ENCODE data around the gene UBE4B.
"Not testable (repeated sequence)": the region's sequence is repeated elsewhere in the genome, so short reads cannot be mapped to it uniquely, and the experiment has no call there.

Gene UBE4B

DNA sequence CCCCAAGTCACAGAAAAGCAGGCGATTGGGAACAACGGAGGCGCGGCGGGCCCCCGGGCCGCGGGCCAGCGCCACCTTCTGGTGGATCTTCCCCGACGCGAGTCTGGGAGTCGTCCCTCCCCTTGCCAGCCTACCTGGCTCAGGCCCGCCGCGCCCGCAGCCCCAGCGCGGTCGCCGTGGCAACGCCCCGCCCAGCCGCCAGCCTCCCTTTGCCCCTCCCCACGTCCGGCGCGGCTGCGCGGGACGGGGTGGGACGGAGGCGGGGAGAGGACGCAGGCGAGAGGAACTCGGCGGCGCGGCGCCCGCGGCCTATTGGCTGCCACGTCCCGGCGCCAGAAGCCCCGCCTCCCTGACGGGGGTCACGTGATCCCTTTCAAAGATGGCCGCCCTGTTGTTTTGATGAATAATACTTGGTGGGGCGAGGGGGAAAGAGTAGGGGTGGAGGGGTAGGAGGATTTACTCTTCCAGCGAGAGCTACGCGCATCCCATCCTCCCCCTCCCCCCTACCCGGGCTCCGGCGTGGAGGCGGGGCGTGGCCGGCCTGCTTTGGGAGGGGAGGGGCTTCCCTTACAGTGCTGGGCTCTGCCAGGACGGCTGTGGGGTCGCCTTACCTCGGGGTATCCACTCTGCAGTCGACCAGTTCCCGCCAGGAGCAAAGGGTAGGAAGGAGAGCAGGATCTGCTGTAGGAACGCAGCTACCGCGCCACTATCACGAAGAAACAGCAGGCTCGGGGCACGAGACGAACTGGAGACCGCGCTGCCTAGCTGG, at the start of gene UBE4B:
TSS of gene UBE4B (plus strand) at position 369 of the 769 bp plus-strand sequence. CDS start 713 bp downstream, outside the sequence.
- DNase-seq (ENCODE audit: low read depth in 2 of 2) = peak; percentile 96 to 97

- no peak for DNase-seq (ENCODE audit: low read depth in 2 of 2)
Observed at GRCh38 chr1:9984253-9984652, 48.5 kb upstream of the UBE4B start.

- no peak for DNase-seq (ENCODE audit: low read depth in 2 of 2)
Observed at GRCh38 chr1:9985001-9985400, 47.8 kb upstream of the UBE4B start.

GRCh38 chr1:9989773-9990172, 43.0 kb upstream of the UBE4B start:
- DNase-seq (ENCODE audit: low read depth in 2 of 2) = no peak

GRCh38 chr1:9990944-9991343, 41.8 kb upstream of the UBE4B start:
- no peak for DNase-seq (ENCODE audit: low read depth in 2 of 2)

GRCh38 chr1:9992910-9993309, 39.8 kb upstream of the UBE4B start:
- no peak for DNase-seq (ENCODE audit: low read depth in 2 of 2)

GRCh38 chr1:9993561-9994075, 39.1 kb upstream of the UBE4B start:
- DNase-seq (ENCODE audit: low read depth in 2 of 2) = no peak

DNA sequence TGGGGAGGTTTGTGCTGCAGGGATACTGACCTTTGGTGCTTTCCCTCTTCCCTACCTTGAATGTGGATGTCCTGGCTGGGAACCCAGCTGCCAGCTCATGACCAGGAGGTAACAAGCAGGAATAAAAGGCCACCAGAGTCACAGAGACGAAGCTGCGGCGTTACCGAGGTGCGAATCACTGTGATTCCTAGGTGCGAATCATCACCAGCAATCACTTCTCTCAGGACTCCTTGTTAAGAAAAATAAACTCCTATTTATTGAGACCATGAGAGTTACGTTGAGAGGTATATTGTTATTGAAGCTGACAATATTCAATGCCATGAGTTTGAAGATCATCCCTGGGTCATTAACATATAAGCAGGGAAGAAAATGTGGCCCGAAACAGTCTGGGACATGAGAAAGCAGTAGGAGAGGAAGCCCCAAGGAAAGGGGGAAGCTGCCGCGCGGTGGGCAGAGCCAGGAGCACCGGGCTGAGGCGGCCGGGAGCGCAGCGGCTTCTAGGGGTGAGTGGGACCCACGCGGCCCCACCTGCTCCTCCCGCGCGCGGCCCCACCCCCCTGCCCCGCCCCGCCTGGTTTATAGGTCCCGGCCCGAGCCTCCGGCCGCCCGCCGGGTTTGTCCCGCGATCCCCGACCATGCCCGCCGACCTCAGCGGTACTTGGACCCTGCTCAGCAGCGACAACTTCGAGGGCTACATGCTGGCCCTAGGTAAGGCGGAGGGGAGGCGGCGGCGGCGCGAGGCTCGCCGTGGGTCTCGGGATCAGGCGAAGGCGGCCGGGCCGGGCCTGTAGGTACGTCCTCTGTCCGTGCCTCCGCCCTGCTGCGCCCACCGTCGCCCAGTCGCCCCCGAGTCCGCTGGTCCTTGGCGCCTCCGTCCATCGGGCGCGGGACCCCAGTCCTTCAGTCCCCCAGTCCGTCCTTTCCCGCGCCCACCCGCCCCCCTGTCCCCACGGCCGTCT, 35.9 kb upstream of the UBE4B start, which contains the start of gene RBP7:
TSS of gene RBP7 (plus strand) at position 605 of the 959 bp plus-strand sequence. CDS start at position 636, 31 bp downstream.
- DNase-seq (ENCODE audit: low read depth in 2 of 2) = no peak

GRCh38 chr1:10001016-10001665, 31.6 kb upstream of the UBE4B start:
- DNase-seq (ENCODE audit: low read depth in 2 of 2) = no peak

DNA sequence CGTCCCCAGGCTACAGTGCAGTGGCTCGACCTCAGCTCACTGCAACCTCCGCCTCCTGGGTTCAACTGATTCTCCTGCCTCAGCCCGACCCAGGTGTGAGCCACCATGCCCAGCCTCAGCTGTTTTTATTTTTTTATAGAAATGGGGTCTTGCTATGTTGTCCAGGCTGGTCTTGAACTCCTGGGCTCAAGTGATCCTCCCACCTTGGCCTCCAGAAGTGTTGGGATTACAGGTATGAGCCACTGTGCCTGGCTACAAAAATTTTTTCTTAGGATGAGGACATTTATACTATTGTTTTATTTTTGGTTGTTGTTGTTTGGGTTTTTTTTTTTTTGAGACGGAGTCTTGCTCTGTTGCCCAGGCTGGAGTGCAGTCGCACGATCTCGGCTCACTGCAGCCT, 27.5 kb upstream of the UBE4B start:
- not testable (repeated sequence) for DNase-seq (ENCODE audit: low read depth in 2 of 2)

DNA sequence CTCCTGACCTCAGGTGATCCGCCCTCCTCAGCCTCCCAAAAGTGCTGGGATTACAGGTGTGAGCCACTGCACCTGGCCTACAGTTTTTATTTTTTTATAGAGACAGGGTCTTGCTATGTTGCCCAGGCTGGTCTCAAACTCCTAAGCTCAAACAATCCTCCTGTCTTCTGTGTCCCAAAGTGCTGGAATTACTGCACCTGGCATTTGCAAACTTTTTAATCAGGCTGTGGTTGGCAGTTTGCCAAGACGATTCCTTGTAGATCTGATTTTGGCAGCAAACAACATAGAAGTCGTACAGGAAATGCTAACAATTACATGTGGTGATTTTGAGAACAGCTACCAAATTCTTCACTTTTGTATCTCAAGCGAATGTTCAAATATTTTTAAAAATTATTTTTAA, 25.6 kb upstream of the UBE4B start:
- DNase-seq (ENCODE audit: low read depth in 2 of 2) = no peak

- no peak for DNase-seq (ENCODE audit: low read depth in 2 of 2)
Observed at GRCh38 chr1:10014016-10014415, 18.7 kb upstream of the UBE4B start.

DNA sequence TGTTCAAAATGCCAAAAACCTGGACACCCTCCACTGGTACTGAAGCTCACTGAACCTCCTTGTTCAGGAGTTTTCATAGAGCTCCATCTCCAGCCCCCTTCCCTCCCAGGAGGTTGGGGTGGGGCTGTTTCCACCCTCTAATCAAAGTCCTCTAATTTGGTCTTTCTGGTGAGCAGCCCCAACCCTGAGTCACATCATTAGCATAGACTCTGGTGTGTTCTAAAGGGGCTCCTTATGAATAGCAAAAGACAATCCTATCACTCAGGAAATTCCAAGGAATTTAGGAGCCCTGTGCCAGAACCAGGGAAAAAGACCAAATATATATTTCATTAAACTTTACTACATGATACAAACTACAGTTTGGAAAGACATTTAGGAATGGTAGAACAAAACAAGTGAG, 13.2 kb upstream of the UBE4B start:
- DNase-seq (ENCODE audit: low read depth in 2 of 2) = no peak

GRCh38 chr1:10020086-10020485, 12.7 kb upstream of the UBE4B start:
- no peak for DNase-seq (ENCODE audit: low read depth in 2 of 2)

DNA sequence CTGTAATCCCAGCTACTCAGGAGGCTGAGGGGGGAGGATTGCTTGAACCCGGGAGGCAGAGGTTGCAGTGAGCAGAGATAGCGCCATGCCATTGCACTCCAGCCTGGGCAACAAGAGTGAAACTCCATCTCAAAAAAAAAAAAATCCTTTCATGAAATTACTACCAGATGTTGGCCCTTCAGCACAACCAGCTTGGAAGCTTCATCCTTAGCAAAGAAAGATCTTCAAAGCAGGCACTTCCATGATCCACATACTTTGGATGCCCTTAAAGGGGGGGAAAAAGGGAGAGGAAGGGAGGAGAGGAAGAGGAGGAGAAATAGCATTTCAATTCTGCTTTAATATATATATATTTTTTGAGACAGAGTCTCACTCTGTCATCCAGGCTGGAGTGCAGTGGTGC, 12.1 kb upstream of the UBE4B start:
- DNase-seq (ENCODE audit: low read depth in 2 of 2) = not testable (repeated sequence)

DNA sequence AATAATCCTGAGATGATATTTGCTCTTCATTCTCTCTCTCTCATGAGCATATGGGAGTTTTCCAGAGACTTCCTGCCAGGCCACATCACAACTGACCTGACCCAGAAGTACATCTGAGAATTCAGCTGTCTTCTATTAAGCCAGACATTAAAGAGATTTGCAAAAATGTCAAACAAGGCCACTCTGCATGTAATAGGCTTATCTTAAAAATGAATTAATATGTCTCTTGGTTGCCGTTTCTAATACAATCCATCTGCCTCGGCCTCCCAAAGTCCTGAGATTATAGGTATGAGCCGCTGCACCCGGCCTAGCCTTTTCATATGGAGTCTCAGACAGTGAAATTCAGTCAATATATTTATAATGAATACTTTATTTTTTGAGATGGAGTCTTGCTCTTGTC, 10.8 kb upstream of the UBE4B start:
- DNase-seq (ENCODE audit: low read depth in 2 of 2) = not testable (repeated sequence)

DNA sequence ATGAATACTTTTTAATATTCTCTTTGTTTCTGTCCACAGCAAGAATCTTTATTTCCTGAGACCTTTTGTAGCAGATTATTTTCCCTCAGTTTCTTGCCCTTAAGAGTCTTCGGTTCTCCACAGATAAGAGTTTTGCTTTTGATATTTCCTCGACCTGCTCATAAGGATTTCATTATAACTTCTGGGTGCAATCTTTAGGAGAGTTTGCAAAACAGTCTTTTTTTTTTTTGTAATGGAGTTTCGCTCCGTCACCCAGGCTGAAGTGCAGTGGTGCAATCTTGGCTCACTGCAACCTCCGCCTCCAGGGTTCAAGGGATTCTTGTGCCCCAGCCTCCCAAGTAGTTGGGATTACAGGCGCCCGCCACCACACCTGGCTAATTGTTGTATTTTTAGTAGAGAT, 10.1 kb upstream of the UBE4B start:
- DNase-seq (ENCODE audit: low read depth in 2 of 2) = no peak

- no peak for DNase-seq (ENCODE audit: low read depth in 2 of 2)
Observed at GRCh38 chr1:10025354-10025753, 7.4 kb upstream of the UBE4B start.

- no peak for DNase-seq (ENCODE audit: low read depth in 2 of 2)
Observed at GRCh38 chr1:10027027-10027426, 5.7 kb upstream of the UBE4B start.

DNA sequence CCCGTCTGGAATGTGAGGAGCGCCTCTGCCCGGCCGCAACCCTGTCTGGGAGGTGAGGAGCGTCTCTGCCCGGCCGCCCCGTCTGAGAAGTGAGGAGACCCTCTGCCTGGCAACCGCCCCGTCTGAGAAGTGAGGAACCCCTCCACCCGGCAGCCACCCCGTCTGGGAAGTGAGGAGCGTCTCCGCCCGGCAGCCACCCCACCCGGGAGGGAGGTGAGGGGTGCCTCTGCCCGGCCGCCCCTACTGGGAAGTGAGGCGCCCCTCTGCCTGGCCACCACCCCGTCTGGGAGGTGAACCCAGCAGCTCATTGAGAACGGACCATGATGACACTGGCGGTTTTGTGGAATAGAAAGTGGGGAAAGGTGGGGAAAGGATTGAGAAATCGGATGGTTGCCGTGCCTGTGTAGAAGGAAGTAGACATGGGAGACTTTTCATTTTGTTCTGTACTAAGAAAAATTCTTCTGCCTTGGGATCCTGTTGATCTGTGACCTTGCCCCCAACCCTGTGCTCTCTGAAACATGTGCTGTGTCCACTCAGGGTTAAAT, 3.7 kb upstream of the UBE4B start:
- not testable (repeated sequence) for DNase-seq (ENCODE audit: low read depth in 2 of 2)

DNA sequence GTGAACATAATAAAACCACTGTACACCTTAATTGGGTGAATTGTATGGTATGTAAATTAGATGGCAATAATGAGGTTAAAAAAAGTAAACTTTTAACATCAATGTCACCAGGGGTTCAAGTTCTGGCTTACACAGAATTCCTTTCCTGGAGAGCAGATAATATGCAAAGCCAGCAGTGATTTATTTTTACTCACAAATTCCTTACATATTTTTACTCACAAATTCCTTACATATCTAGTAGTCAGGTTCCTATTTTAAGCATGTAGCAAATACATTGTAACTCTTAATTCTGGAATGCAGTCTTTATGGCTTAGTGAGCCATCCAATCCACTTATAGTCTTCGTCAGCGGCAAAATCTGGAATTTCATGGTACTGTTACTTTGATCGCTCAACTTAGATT, 1.3 kb upstream of the UBE4B start:
- no peak for DNase-seq (ENCODE audit: low read depth in 2 of 2)

Data from activated CD8-positive, alpha-beta memory T cell treated with anti-CD3 and anti-CD28 coated beads for 4 hours (primary cell).